ENCODE results near the gene FRAS1. TPM values are rescaled to one million over a fixed set of nuclear protein-coding genes. Genes with fewer than 3 reads are reported as not detected.

The FRAS1 gene
- total RNA-seq, 1 donor from 2014 or later: 18.9 TPM

GRCh38 chr4:78591404-78591803 lies 534.3 kb downstream of the FRAS1 start:
- no peak for DNase-seq (ENCODE audit: low spot score)
- TF ChIP-seq CTCF (IDR thresholded peaks at IDR 0.05): no peak
- no peaks in the 10 kb centered on the region for H3K27me3 Mint-ChIP-seq (ENCODE audit: low read depth)
- H3K36me3 Mint-ChIP-seq (ENCODE audit: low read depth): peaks cover 5% of the 10 kb centered on the region
- peaks cover 9% of the 10 kb centered on the region for H3K4me1 Mint-ChIP-seq (ENCODE audit: low read depth)
- H3K27ac Mint-ChIP-seq (ENCODE audit: unreplicated experiment): no peak overlapping the region
- peaks cover 2% of the 10 kb centered on the region for H3K9me3 Mint-ChIP-seq (ENCODE audit: low read depth)
- H3K4me3 Mint-ChIP-seq (ENCODE audit: unreplicated experiment): no peak overlapping the region

- H3K4me3 Mint-ChIP-seq (ENCODE audit: unreplicated experiment): no peak overlapping the region
- peaks cover 5% of the 10 kb centered on the region for H3K36me3 Mint-ChIP-seq (ENCODE audit: low read depth)
- no peak for DNase-seq (ENCODE audit: low spot score)
- peaks cover 2% of the 10 kb centered on the region for H3K9me3 Mint-ChIP-seq (ENCODE audit: low read depth)
- H3K4me1 Mint-ChIP-seq (ENCODE audit: low read depth): peaks cover 9% of the 10 kb centered on the region
- H3K27ac Mint-ChIP-seq (ENCODE audit: unreplicated experiment): no peak overlapping the region
- no peaks in the 10 kb centered on the region for H3K27me3 Mint-ChIP-seq (ENCODE audit: low read depth)
- peak; percentile 54 for TF ChIP-seq CTCF (IDR thresholded peaks at IDR 0.05)
Observed at GRCh38 chr4:78592088-78592783, 535.1 kb downstream of the FRAS1 start.

Other genes with a start within 250 kb of the FRAS1 start
- 25.0 to 27.1 TPM (median 25.5 TPM) in 3 replicates for gene CNOT6L, start 238.0 kb upstream of the FRAS1 start, total RNA-seq
- gene MRPL1, start 194.5 kb upstream of the FRAS1 start, total RNA-seq: 21.9 to 26.1 TPM (median 22.5 TPM) in 3 replicates